Kidney tubule cell (primary cell): ENCODE results near the gene RASGEF1C.

ENCODE experiments used
- DNase-seq: peaks from one replicate; pipeline ENCODE4 v3.0.0-alpha.2; 2018; ENCODE audit warnings: low spot score

Gene RASGEF1C

DNA sequence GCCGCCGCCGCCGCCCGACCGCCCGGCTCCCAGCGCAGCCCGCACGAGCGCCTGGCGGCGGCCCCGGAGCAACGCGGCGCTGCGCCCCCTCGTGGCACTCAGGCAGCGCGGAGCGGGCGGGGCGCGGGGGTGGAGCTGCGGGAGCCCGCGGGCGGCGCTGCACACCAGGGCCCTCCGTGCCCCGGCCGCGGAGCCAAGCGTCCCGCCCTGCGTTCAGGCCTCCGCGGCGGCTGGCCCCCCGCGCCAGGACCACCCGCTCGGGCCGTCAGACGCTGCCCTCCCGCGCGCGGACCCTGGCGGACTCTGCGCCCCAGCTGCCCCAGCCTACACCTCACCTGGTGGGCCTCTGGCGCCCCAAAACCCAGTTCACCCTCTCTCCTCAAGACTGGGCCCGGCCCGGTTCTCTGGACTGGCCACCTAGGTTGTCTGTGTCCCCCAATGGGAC is at the start of gene RASGEF1C:
Gene RASGEF1C, minus strand, starts transcription at position 75 of the 445 bp plus-strand sequence. CDS start 71,159 bp downstream, outside the sequence.
- peak; percentile 68 for DNase-seq

DNA sequence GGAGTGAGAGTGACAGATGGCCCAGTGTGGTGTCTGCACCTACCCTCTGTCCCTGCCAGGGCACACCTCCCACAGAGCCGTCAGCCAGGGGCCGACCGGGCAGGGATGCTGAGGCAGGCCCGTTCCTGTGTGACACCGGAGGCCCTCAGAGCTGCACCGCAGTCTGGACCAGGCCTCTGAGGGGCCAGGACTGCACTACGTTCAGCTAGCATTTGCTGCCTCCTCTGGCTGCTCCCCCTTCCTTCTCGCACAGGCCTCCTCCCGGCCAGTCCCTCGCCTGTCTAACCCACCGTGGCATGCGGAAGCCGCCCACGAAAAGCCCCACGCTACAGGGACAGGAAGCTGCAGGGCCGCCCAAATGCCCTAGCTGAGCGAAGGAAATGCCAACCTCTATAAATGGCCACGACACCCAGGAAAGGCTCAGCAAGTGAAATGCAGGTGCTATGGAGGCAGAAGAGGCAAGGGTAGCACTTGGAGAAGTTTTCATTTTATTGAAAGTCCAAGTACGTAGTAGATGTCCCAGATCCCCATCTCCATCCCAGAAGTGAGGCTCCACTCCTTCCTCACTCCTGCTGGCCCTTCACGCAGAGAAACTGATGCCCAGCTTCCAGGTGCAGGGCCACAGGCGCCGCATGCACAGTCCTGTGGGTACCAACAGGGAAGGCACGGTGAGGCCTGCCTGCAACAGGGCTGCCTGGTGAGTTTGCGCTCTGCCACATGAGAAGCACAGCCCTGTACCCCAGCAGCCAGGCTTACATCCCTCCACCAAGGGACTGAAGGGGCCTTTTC is 44.2 kb upstream of the RASGEF1C start:
- DNase-seq: no peak

DNA sequence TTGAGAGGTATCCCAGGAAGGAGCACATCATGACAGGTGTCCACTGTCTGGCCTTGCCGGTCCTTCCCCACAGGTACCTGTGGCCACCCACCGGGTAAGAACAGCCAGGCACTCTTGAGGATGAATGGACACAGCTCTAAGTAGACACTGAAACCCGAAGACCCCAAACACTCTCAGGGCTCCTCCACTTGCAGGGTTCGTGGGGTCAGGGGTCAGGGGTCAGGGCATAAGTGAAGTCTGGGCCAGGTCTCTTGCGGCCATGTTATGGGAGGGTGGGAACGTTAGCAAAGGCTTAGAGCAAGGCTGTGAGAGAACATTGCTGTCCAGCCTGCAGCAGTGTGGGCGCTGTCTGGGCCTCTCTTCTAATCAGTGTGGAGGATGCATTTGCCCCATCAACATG is 42.9 kb upstream of the RASGEF1C start:
- no peak for DNase-seq

DNA sequence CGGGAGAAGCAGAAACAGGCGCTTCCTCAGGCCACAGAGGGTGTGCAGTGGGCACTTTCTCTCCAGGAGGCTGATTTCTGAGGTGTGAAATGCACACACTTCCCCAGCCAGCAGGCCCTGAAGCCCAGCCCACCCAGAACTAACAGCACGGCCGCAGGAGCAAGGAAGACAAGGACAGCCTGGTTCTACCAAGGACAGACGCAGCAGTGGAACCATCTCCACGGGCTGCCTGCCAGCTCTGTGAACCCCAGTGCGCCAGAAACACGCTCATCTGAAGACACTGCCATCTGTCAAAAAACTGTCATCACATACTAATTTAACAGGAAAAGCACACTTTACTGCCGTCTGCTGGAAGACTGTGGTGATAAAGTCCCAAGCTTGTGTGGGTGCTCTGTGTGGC is 42.1 kb upstream of the RASGEF1C start:
- DNase-seq: no peak

GRCh38 chr5:180250329-180250728 is 41.3 kb upstream of the RASGEF1C start:
- no peak for DNase-seq

GRCh38 chr5:180241600-180241999 is 32.6 kb upstream of the RASGEF1C start:
- DNase-seq: no peak

DNA sequence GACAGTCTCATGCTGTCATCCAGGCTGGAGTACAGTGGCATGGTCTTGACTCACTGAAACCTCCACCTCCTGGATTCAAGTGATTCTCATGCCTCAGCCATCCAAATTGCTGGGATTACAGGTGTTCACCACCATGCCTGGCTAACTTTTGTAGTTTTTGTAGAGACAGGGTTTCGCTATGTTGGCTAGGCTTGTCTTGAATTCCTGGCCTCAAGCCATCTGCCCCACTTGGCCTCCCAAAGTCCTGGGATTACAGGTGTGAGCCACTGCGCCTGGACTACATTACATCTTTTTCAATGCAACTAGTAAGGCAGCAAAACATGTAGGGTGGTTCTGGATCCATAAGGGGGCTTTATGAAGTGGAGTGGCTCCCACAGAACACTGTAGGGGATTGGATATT is 29.6 kb upstream of the RASGEF1C start:
- DNase-seq: peak; percentile 23

- DNase-seq: no peak
Measured at GRCh38 chr5:180235846-180236245, 26.8 kb upstream of the RASGEF1C start.

- no peak for DNase-seq
Measured at GRCh38 chr5:180235077-180235476, 26.1 kb upstream of the RASGEF1C start.

GRCh38 chr5:180234271-180234670 is 25.3 kb upstream of the RASGEF1C start:
- DNase-seq: no peak

- DNase-seq: no peak
Measured at GRCh38 chr5:180233729-180234128, 24.7 kb upstream of the RASGEF1C start.

DNA sequence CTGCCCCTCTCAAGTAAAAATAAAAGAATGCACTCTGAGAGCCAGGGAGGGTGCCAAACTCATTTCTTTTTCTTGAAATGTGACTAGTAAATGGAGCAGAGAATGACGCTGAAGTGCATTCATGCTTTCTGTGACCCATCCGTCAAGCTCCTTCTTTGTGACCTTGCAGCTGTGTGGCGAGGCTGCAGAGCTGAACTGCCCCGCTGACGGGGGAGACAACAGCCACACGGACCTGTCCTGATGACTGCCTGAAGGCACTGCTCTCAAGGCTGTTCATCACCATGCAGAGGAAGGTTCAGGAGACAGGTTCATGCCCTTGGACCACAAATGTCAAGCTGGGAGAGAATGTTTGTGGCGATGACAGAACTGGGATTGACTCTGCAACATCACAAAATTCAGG is 21.0 kb upstream of the RASGEF1C start:
- DNase-seq: no peak

- DNase-seq: no peak
Measured at GRCh38 chr5:180222056-180222455, 13.0 kb upstream of the RASGEF1C start.

DNA sequence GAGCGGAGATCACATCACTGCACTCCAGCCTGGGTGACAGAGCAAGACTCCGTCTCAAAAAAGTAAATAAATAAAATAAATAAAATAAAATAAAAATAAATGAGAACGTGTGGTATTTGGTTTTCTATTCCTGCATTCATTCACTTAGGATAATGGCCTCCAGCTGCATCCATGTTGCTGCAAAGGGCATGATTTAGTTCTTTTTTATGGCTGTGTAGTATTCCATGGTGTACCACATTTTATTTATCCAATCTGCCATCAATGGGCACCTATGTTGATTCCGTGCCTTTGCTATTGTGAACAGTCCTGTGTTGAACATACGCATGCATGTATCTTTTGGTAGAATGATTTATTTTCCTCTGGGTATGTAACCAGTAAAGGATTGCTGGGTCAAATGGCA is 8.8 kb upstream of the RASGEF1C start:
- no peak for DNase-seq

DNA sequence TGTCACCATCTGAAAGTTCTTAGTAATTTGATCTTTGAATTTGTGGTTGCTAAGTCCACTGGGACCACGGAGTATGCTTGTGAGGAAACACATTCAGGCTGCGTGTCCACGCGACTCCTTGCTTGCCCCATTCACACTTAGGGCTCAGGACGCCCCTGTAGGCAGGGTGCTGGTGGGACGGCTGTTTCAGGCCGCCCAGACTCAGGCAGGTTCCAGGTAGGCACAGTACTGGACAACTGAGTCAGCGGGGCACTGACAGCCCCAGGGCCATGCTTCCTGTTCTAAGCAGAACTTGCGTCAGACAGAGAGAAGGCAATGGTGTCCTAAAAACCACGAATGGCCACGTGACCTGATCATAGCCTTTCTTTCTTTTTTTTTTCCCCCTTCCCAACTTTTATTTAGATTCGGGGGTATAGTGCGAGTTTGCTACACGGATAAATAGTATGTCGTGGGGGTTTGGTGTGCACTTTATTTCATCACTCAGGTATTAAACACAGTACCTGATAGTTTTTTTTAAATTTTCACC is 7.7 kb upstream of the RASGEF1C start:
- DNase-seq: no peak

DNA sequence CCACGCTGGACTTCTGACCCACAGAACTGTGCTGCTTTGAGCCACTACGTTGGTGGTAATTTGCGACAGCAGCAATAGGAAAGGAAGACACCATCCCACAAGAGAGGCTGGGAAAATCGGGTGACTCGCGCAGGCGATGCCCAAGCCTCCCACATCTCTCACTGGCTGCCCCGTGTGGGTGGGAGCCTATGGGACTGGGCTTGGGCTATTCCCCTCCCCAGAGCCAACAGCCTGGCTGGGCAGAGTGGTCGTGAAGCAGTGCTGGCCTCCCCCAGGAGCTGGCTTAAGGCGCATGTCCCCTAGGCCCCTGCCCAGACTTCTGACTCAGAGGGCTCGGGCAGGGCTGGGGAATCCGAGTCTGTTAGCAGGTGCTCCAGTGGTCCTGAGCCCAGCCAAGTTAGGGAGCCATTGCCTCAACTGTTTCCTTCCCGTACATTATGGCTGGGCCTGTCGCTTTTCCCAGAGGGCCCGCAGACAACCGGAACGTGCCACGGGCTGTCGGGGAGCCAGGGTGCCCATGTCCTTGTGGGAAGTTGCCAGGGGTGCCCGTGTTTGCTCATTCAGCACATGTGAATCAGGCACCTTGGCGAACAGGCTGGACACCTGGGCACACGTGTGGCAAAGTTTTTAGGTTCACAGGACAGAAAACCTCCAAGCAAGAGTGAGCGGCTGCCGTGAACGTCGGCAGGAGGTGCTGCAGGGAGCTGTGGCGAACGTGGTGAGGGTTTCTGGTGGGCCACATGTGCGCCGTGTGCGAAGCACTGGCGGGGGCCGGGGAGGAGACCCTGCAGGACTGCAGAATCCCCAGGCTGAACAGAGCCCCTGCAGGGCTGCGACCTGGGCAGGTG is 7.0 kb upstream of the RASGEF1C start:
- DNase-seq: no peak

GRCh38 chr5:180214870-180215770 is 6.1 kb upstream of the RASGEF1C start:
- DNase-seq: no peak

DNA sequence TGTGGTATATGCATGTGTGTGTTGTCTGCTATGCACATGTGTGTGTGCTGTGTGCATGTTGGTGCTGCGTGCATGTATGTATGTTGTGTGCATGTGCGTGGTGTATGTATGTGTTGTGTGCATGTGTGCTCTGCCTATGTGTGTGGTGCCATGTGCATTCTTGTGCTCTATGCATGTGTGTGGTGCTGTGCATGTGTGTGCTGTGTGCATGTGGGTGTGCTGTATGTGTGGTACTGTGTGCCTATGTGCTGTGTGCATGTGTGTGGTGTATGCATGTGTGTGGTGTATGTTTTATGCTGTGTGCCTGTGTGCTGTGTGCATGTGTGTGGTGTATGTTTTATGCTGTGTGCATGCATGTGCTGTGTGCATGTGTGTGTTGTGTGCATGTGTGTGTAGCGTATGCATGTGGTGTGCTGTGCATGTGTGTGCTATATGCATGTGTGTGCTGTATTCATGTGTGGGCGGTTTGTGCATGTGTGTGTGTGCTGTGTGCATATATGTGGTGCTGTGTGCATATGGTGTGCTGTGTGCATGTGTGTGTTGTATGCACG is 4.7 kb upstream of the RASGEF1C start:
- DNase-seq: no peak

- DNase-seq: no peak
Measured at GRCh38 chr5:180213256-180213600, 4.2 kb upstream of the RASGEF1C start.

DNA sequence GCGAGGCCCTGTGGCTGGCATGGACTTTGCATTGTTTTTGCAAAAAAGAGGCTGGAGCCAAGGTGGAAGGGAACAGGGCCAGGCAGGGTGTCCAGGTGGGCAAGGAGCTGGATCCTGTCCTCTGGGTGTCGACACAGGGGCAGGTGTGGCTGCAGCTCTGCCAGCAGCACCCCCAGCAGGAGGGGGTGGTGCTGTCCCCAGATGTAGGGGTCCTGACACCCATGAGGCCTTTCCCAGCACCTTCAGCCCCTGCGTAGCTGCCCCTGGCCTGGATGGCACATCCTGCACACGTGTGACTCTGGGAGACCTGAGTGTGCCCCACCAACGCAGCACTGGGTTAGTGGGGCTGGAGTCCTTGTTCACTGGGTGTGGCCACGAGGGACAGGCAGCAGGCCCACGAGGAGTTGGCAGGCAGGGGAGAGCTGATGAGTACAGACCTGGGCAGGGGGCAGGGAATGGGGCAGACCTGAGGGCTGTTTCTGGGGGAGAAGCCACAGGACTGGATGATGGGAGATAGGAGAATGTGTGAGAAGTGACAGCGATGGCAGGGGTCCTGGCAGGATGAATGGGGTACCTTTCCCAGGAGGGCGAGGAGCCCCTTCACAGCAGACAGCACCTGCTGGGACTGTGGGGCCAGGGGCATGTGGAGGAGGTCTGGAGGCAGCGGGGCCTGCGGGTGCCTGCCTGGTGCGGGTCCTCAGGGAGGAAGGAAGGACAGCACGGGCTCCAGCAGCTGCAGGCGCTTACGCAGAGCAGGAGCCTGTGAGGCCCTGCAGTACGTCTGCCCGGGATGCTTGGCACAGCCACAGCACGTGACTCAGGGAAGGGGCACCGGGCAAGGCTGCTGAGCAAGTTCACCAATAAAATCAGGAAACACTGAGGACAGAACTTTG is 3.6 kb upstream of the RASGEF1C start:
- no peak for DNase-seq

DNA sequence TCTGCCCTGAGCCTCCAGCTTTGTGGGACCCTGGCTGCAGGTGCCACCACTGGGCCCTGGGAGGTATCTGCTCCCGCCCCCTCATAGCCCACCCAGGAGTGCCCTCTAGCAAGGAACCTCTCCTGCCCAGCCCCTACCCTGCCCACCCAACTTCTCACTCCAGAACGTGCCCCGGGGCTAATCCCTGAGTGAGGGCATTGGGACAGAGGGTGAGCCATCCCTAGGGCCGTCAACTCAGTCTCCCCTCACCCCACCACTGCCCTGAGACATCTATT is 2.7 kb upstream of the RASGEF1C start:
- no peak for DNase-seq
